ENCODE data around the gene C1QTNF3.

GRCh38 chr5:34045023-34045422, 2.0 kb upstream of the C1QTNF3 start:
- TF ChIP-seq CTCF (conservative IDR thresholded peaks at IDR 0.05; ENCODE audit: low read length) (no peak), EZH2phosphoT487 (IDR thresholded peaks at IDR 0.05; ENCODE audit: borderline replicate concordance, low read depth, low read length) (no peak)

Measured in OCI-LY7 (cell line).